Transverse colon (tissue), 4 donors: Measurements from ENCODE around the gene KMT2D. TPM values are rescaled to one million over a fixed set of nuclear protein-coding genes. Genes with fewer than 3 reads are reported as not detected.

Source experiments
- DNase-seq: peaks from one replicate; pipeline ENCODE4 v3.0.0-alpha.2; 2019
- H3K27ac ChIP-seq, 4 donors: fragments of 200-600 bp; sonication (generic); 2 replicates each; pipeline ENCODE4 v1.5.1; 2016 to 2018; ENCODE audit warnings: inconsistent platforms in 4 of 4
- H3K27me3 ChIP-seq: fragments of 200-600 bp; sonication (generic); 2 replicates; pipeline ENCODE4 v1.5.1; 2017; ENCODE audit warnings: inconsistent platforms
- H3K36me3 ChIP-seq, 4 donors: fragments of 200-600 bp; sonication (generic); 2 replicates each; pipeline ENCODE4 v1.5.1; 2017 to 2019; ENCODE audit warnings: inconsistent platforms in 4 of 4
- H3K4me1 ChIP-seq, 4 donors: fragments of 200-600 bp; sonication (generic); 2 replicates each; pipeline ENCODE4 v1.5.1; 2017 to 2020; ENCODE audit warnings: inconsistent platforms in 4 of 4
- H3K4me3 ChIP-seq, 4 donors: fragments of 200-600 bp; sonication (generic); 1 replicate in 1 of 4; 2 replicates in 3 of 4; pipeline versions ENCODE4 v1.5.1 to v1.6.1; 2017 to 2019; ENCODE audit warnings: inconsistent platforms in 4 of 4
- H3K9me3 ChIP-seq, 2 donors: fragments of 200-600 bp; sonication (generic); 2 replicates each; pipeline ENCODE4 v1.5.1; 2017 to 2019; ENCODE audit warnings: inconsistent platforms in 2 of 2
- CTCF ChIP-seq, 5 experiments: fragments of 200-600 bp in 3 of 5; fragments of 450-650 bp in 2 of 5; sonication (generic) in 3 of 5; IDR thresholded peaks; 1 replicate in 2 of 5; 2 replicates in 3 of 5; pipeline ENCODE4 v1.5.1; 2016 to 2017; ENCODE audit warnings: antibody characterized with exemption in 5 of 5, inconsistent platforms in 3 of 5, mild to moderate bottlenecking in 2 of 5, moderate library complexity in 1 of 5
- EP300 ChIP-seq: sonication (generic); formaldehyde crosslinking; IDR thresholded peaks from one replicate; pipeline ENCODE4 v1.6.1; 2017; ENCODE audit warnings: antibody characterized with exemption, low read depth
- POLR2A ChIP-seq: fragments of 450-650 bp; IDR thresholded peaks from one replicate; pipeline ENCODE4 v1.6.1; 2016; ENCODE audit warnings: antibody characterized with exemption, mild to moderate bottlenecking, moderate library complexity
- POLR2AphosphoS5 ChIP-seq, 3 donors: sonication (generic); formaldehyde crosslinking; IDR thresholded peaks; one replicate each; pipeline ENCODE4 v1.6.1; 2016; ENCODE audit warnings: antibody characterized with exemption in 3 of 3
- WGBS, 2 donors: methylation state at CpG; one replicate each; pipeline ENCODE4 v1.1.5; 2018; ENCODE audit warnings: low coverage in 1 of 2; 5-methylcytosine and 5-hydroxymethylcytosine counted together
- in situ Hi-C, 4 donors: fragments of 200-750 bp; cut with MboI; loops; one replicate each; pipeline versions ENCODE4 v1.15.0 to v1.15.1; 2017; ENCODE audit warnings: low sequenced_read_pairs in 3 of 4, low pct_ligation_motif_present in 1 of 4, low pct_unique_long_range_greater_than_20kb in 1 of 4
- intact Hi-C: fragments of 100-400 bp; cut with DNase I; formaldehyde crosslinking; loops from one replicate; pipeline ENCODE4 v1.15.1; 2023; ENCODE audit warnings: low total_unique reads
- total RNA-seq, 4 donors: library from RNA; depleted of rRNA; stranded (reverse); fragments of >200 nt; gene quantifications; one replicate each; pipeline ENCODE4 v1.1.0, GENCODE V29; 2016

KMT2D gene
- total RNA-seq, 4 donors from 2014 or later, result 50.0 to 351 (median 78.0) TPM

- H3K4me3 ChIP-seq, result no peak overlapping the region
- DNase-seq, result no peak
- intact Hi-C loops (no loop called here), in situ Hi-C loops (no loop called here)
- H3K4me1 ChIP-seq, result no peaks in the 10 kb centered on the region
- no peak overlapping the region for H3K27ac ChIP-seq
- no peaks in the 10 kb centered on the region for H3K9me3 ChIP-seq
- peaks cover 0 to 62% (median 19%) of the 10 kb centered on the region in 4 donors for H3K36me3 ChIP-seq
- TF ChIP-seq EP300 (no peak), CTCF (IDR thresholded peaks at IDR 0.05) (no peak), POLR2AphosphoS5 (IDR thresholded peaks at IDR 0.05) (no peak), POLR2A (no peak)
- WGBS, 2 donors, result 97% methylated on average over 4 of the region's 4 CpGs; no CpG with 5 or more reads in 1 of the 2 donors
- no peaks in the 10 kb centered on the region for H3K27me3 ChIP-seq
Observed at GRCh38 chr12:49032276-49032675, 28.3 kb downstream of the KMT2D start.

- TF ChIP-seq CTCF (IDR thresholded peaks at IDR 0.05) (no peak), EP300 (no peak), POLR2AphosphoS5 (IDR thresholded peaks at IDR 0.05) (no peak), POLR2A (no peak)
- H3K4me1 ChIP-seq, result no peaks in the 10 kb centered on the region
- 84% methylated on average over 5 of the region's 8 CpGs; no CpG with 5 or more reads in 1 of the 2 donors for WGBS, 2 donors
- intact Hi-C loops (loop anchor here (2.0 kb wide), 1 partner anchor 17 kb away; no protein-coding TSS in a partner anchor), in situ Hi-C loops (no loop called here)
- no peak overlapping the region for H3K4me3 ChIP-seq
- peaks cover 0 to 62% (median 19%) of the 10 kb centered on the region in 4 donors for H3K36me3 ChIP-seq
- no peaks in the 10 kb centered on the region for H3K9me3 ChIP-seq
- H3K27ac ChIP-seq, result no peak overlapping the region
- no peak for DNase-seq
- no peaks in the 10 kb centered on the region for H3K27me3 ChIP-seq
Observed at GRCh38 chr12:49031573-49032161, 28.9 kb downstream of the KMT2D start.

- in situ Hi-C loops, result no loop called here
- Histone ChIP-seq H3K4me1 (no peaks in the 10 kb centered on the region), H3K27me3 (no peaks in the 10 kb centered on the region), H3K4me3 (no peak overlapping the region), H3K27ac (no peak overlapping the region), H3K9me3 (no peaks in the 10 kb centered on the region), H3K36me3 (peaks cover 0 to 60% (median 22%) of the 10 kb centered on the region in 4 donors)
- TF ChIP-seq POLR2AphosphoS5 (IDR thresholded peaks at IDR 0.05) (peak in 1 of 3 donors; percentile 7), CTCF (IDR thresholded peaks at IDR 0.05) (no peak), EP300 (no peak), POLR2A (no peak)
- WGBS, 2 donors, result 95 to 100% methylated on average over 2 to 19 of the region's 19 CpGs
- no peak for DNase-seq
- intact Hi-C loops, result loop anchor here (2.0 kb wide), 1 partner anchor 18 kb away; no protein-coding TSS in a partner anchor
Observed at GRCh38 chr12:49030714-49031572, 29.7 kb downstream of the KMT2D start.

- 86 to 100% methylated on average over 3 to 8 of the region's 8 CpGs for WGBS, 2 donors
Observed at GRCh38 chr12:49030119-49030518, 30.5 kb downstream of the KMT2D start.

More at GRCh38 chr12:49030119-49030518, 30.5 kb downstream of the KMT2D start:
- no peaks in the 10 kb centered on the region for H3K4me1 ChIP-seq
- no peak overlapping the region for H3K4me3 ChIP-seq
- H3K9me3 ChIP-seq, result no peaks in the 10 kb centered on the region
- intact Hi-C loops (loop anchor here (2.0 kb wide), 1 partner anchor 19 kb away; no protein-coding TSS in a partner anchor), in situ Hi-C loops (no loop called here)
- no peaks in the 10 kb centered on the region for H3K27me3 ChIP-seq
- no peak for DNase-seq
- TF ChIP-seq EP300, result no peak
- TF ChIP-seq POLR2A, result no peak
- TF ChIP-seq CTCF (IDR thresholded peaks at IDR 0.05), result no peak
- TF ChIP-seq POLR2AphosphoS5 (IDR thresholded peaks at IDR 0.05), result no peak
- H3K27ac ChIP-seq, result no peak overlapping the region
- peaks cover 0 to 58% (median 23%) of the 10 kb centered on the region in 4 donors for H3K36me3 ChIP-seq
